ENCODE data around the gene DCN.

Gene DCN

DNA sequence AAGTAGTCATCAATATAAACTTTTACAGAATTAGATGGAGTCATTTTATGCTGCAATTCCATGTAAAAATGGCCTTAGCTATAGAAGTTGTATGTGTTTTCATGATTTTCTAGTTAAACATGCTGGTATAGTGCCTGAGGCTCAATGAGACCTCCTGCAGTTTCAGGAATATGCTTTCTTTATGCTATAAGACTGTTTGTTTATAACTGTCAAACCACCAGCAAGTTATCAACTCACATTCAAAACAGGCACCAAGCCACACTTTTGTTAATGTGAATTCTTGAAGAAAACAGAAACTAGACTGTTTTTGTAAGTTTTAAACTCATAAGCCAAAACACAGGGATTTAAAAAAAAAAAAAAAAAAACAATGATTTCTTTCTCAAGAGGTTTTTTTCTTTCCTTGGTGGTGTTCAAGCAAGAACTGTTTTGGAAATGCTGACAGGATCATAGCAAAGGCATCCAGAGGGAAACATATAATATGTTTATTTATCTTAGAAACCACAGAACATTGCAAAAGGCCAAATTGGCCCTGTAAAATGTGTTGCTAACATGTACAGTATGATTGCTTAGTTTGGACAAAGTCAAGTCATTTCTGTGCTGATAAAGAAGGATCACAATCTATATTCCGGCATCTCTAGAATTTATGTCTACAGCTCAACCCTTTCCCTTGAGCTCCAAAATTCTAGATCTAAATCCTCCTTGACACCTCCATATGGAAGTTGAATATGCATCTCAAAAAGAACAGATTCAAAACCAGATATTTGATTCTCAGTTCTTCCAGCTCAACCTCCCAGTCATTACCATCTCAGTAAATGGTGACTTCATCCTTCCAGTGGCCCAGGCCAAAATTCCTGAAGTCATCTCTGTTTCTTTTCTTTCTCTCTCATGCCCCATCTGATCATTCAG, 42.3 kb downstream of the DCN start:
- H3K4me1 ChIP-seq (ENCODE audit: control insufficient read depth, insufficient read depth, low read depth, low read length) = peaks cover 2% of the 10 kb centered on the region
- no peaks in the 10 kb centered on the region for H3K9me3 ChIP-seq (ENCODE audit: control insufficient read depth, low read length)
- peak overlapping the region; percentile 88 for H3K9ac ChIP-seq (ENCODE audit: low read length)
- H2BK120ac ChIP-seq (ENCODE audit: low read depth, low read length) = peak overlapping the region; percentile 95
- H3K4ac ChIP-seq (ENCODE audit: low read depth in 1 of 2, low read length in 2 of 2) = peak overlapping the region in 1 of 2 experiments; percentile 51
- WGBS = 4% methylated on average over 1 of the region's 1 CpG
- no peak overlapping the region for H3K4me2 ChIP-seq (ENCODE audit: low read length, poor library complexity, severe bottlenecking)
- H3K27me3 ChIP-seq (ENCODE audit: control insufficient read depth in 1 of 2, insufficient read depth in 1 of 2, low read length in 2 of 2) = no peaks in the 10 kb centered on the region
- H3K4me3 ChIP-seq (ENCODE audit: insufficient read depth in 1 of 2, low read depth in 1 of 2, low read length in 2 of 2) = peak overlapping the region in 1 of 2 experiments; percentile 6
- peaks cover 0 to 16% of the 10 kb centered on the region in 2 experiments for H3K36me3 ChIP-seq (ENCODE audit: control insufficient read depth in 1 of 2, insufficient read depth in 2 of 2, low read depth in 1 of 2, low read length in 2 of 2)
- no peak overlapping the region for H2AFZ ChIP-seq (ENCODE audit: low read depth, low read length)
- peak; percentile 95 for DNase-seq
- H4K91ac ChIP-seq (ENCODE audit: low read length) = no peak overlapping the region
- no peak overlapping the region for H2BK5ac ChIP-seq (ENCODE audit: low read depth, low read length, poor library complexity, severe bottlenecking)
- H2BK12ac ChIP-seq (ENCODE audit: low read length in 2 of 2) = peak overlapping the region in 1 of 2 experiments; percentile 98
- no peak overlapping the region for H2AK5ac ChIP-seq (ENCODE audit: low read length, severe bottlenecking)
- no peak overlapping the region for H2BK15ac ChIP-seq (ENCODE audit: low read depth, poor library complexity, severe bottlenecking)
- H4K8ac ChIP-seq (ENCODE audit: low read length) = no peak overlapping the region
- H3K18ac ChIP-seq (ENCODE audit: low read depth in 1 of 2, low read length in 2 of 2) = peak overlapping the region in 1 of 2 experiments; percentile 99
- no peaks in the 10 kb centered on the region for H3K79me1 ChIP-seq (replicated peaks; ENCODE audit: low read length, poor library complexity, severe bottlenecking)
- H3K14ac ChIP-seq (ENCODE audit: low read length in 2 of 2) = no peak overlapping the region
- no peak overlapping the region for H3K23ac ChIP-seq (ENCODE audit: low read length in 2 of 2)
- peak overlapping the region; percentile 38 for H3K27ac ChIP-seq (ENCODE audit: low read length, poor library complexity, severe bottlenecking)

DNA sequence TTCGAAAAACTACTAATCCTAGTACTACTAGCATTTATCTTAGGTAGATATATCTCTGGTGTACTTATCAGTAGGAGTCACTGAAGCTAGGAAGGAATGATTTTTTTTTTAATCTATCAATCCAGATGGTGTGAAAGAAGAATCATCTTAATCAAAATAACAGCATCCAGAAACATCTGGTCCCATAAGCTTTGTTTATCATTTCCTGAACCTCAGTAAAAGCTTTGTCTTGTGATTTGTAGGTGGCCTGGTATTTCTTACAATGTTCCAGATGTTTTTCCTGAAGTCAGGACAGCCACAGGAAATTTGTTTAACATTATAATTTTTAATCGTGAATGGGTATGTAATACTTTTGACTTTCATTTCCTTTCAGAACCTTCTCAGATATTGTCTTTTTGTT, 43.3 kb downstream of the DCN start:
- Histone ChIP-seq H3K4ac (ENCODE audit: low read depth in 1 of 2, low read length in 2 of 2) (no peak overlapping the region), H3K79me1 (replicated peaks; ENCODE audit: low read length, poor library complexity, severe bottlenecking) (no peaks in the 10 kb centered on the region), H3K27ac (ENCODE audit: low read length, poor library complexity, severe bottlenecking) (no peak overlapping the region), H2BK120ac (ENCODE audit: low read depth, low read length) (no peak overlapping the region), H2BK12ac (ENCODE audit: low read length in 2 of 2) (no peak overlapping the region), H3K4me3 (ENCODE audit: insufficient read depth in 1 of 2, low read depth in 1 of 2, low read length in 2 of 2) (peak overlapping the region in 1 of 2 experiments; percentile 5), H3K9ac (ENCODE audit: low read length) (peak overlapping the region; percentile 88), H3K4me2 (ENCODE audit: low read length, poor library complexity, severe bottlenecking) (no peak overlapping the region), H3K9me3 (ENCODE audit: control insufficient read depth, low read length) (no peaks in the 10 kb centered on the region), H3K14ac (ENCODE audit: low read length in 2 of 2) (no peak overlapping the region), H3K18ac (ENCODE audit: low read depth in 1 of 2, low read length in 2 of 2) (no peak overlapping the region), H4K8ac (ENCODE audit: low read length) (no peak overlapping the region), H2AK5ac (ENCODE audit: low read length, severe bottlenecking) (no peak overlapping the region), H3K27me3 (ENCODE audit: control insufficient read depth in 1 of 2, insufficient read depth in 1 of 2, low read length in 2 of 2) (no peaks in the 10 kb centered on the region), H4K91ac (ENCODE audit: low read length) (no peak overlapping the region), H2AFZ (ENCODE audit: low read depth, low read length) (no peak overlapping the region), H3K4me1 (ENCODE audit: control insufficient read depth, insufficient read depth, low read depth, low read length) (peaks cover 2% of the 10 kb centered on the region), H3K23ac (ENCODE audit: low read length in 2 of 2) (no peak overlapping the region), H3K36me3 (ENCODE audit: control insufficient read depth in 1 of 2, insufficient read depth in 2 of 2, low read depth in 1 of 2, low read length in 2 of 2) (peaks cover 0 to 6% of the 10 kb centered on the region in 2 experiments), H2BK5ac (ENCODE audit: low read depth, low read length, poor library complexity, severe bottlenecking) (no peak overlapping the region), H2BK15ac (ENCODE audit: low read depth, poor library complexity, severe bottlenecking) (no peak overlapping the region)
- no CpG with 5 or more reads among the region's 2 CpGs for WGBS
- DNase-seq = peak; percentile 42

GRCh38 chr12:91138337-91138920, 44.2 kb downstream of the DCN start:
- H3K9me3 ChIP-seq (ENCODE audit: control insufficient read depth, low read length) = no peaks in the 10 kb centered on the region
- no peaks in the 10 kb centered on the region for H3K79me1 ChIP-seq (replicated peaks; ENCODE audit: low read length, poor library complexity, severe bottlenecking)
- peak overlapping the region; percentile 73 for H4K91ac ChIP-seq (ENCODE audit: low read length)

GRCh38 chr12:91133871-91134270, 48.7 kb downstream of the DCN start:
- Histone ChIP-seq H3K36me3 (ENCODE audit: control insufficient read depth in 1 of 2, insufficient read depth in 2 of 2, low read depth in 1 of 2, low read length in 2 of 2) (no peaks in the 10 kb centered on the region), H2BK15ac (ENCODE audit: low read depth, poor library complexity, severe bottlenecking) (no peak overlapping the region), H3K9ac (ENCODE audit: low read length) (no peak overlapping the region), H4K91ac (ENCODE audit: low read length) (no peak overlapping the region), H2AFZ (ENCODE audit: low read depth, low read length) (no peak overlapping the region), H3K9me3 (ENCODE audit: control insufficient read depth, low read length) (no peaks in the 10 kb centered on the region), H2AK5ac (ENCODE audit: low read length, severe bottlenecking) (no peak overlapping the region), H3K23ac (ENCODE audit: low read length in 2 of 2) (no peak overlapping the region), H3K4me1 (ENCODE audit: control insufficient read depth, insufficient read depth, low read depth, low read length) (peaks cover 3% of the 10 kb centered on the region), H2BK5ac (ENCODE audit: low read depth, low read length, poor library complexity, severe bottlenecking) (no peak overlapping the region), H3K4ac (ENCODE audit: low read depth in 1 of 2, low read length in 2 of 2) (no peak overlapping the region), H3K4me3 (ENCODE audit: insufficient read depth in 1 of 2, low read depth in 1 of 2, low read length in 2 of 2) (no peak overlapping the region), H2BK120ac (ENCODE audit: low read depth, low read length) (no peak overlapping the region), H3K27me3 (ENCODE audit: control insufficient read depth in 1 of 2, insufficient read depth in 1 of 2, low read length in 2 of 2) (no peaks in the 10 kb centered on the region), H4K8ac (ENCODE audit: low read length) (no peak overlapping the region), H3K4me2 (ENCODE audit: low read length, poor library complexity, severe bottlenecking) (no peak overlapping the region), H2BK12ac (ENCODE audit: low read length in 2 of 2) (peak overlapping the region in 1 of 2 experiments; percentile 87), H3K18ac (ENCODE audit: low read depth in 1 of 2, low read length in 2 of 2) (peak overlapping the region in 1 of 2 experiments; percentile 77), H3K27ac (ENCODE audit: low read length, poor library complexity, severe bottlenecking) (no peak overlapping the region), H3K14ac (ENCODE audit: low read length in 2 of 2) (no peak overlapping the region), H3K79me1 (replicated peaks; ENCODE audit: low read length, poor library complexity, severe bottlenecking) (no peaks in the 10 kb centered on the region)
- no CpG with 5 or more reads among the region's 1 CpG for WGBS
- DNase-seq = peak; percentile 77

More at GRCh38 chr12:91138337-91138920, 44.2 kb downstream of the DCN start:
- Histone ChIP-seq H3K27me3 (ENCODE audit: control insufficient read depth in 1 of 2, insufficient read depth in 1 of 2, low read length in 2 of 2) (no peaks in the 10 kb centered on the region), H3K4ac (ENCODE audit: low read depth in 1 of 2, low read length in 2 of 2) (peak overlapping the region; percentile 81 to 83), H3K23ac (ENCODE audit: low read length in 2 of 2) (no peak overlapping the region), H2BK12ac (ENCODE audit: low read length in 2 of 2) (peak overlapping the region; percentile 92 to 95), H2AFZ (ENCODE audit: low read depth, low read length) (no peak overlapping the region), H2BK5ac (ENCODE audit: low read depth, low read length, poor library complexity, severe bottlenecking) (no peak overlapping the region), H3K9ac (ENCODE audit: low read length) (peak overlapping the region; percentile 88), H3K36me3 (ENCODE audit: control insufficient read depth in 1 of 2, insufficient read depth in 2 of 2, low read depth in 1 of 2, low read length in 2 of 2) (no peaks in the 10 kb centered on the region), H2AK5ac (ENCODE audit: low read length, severe bottlenecking) (no peak overlapping the region), H4K8ac (ENCODE audit: low read length) (peak overlapping the region; percentile 59), H3K14ac (ENCODE audit: low read length in 2 of 2) (no peak overlapping the region), H3K4me2 (ENCODE audit: low read length, poor library complexity, severe bottlenecking) (no peak overlapping the region), H3K18ac (ENCODE audit: low read depth in 1 of 2, low read length in 2 of 2) (peak overlapping the region; percentile 75 to 98), H2BK15ac (ENCODE audit: low read depth, poor library complexity, severe bottlenecking) (peak overlapping the region; percentile 93), H2BK120ac (ENCODE audit: low read depth, low read length) (peak overlapping the region; percentile 69), H3K4me3 (ENCODE audit: insufficient read depth in 1 of 2, low read depth in 1 of 2, low read length in 2 of 2) (peak overlapping the region in 1 of 2 experiments; percentile 5), H3K4me1 (ENCODE audit: control insufficient read depth, insufficient read depth, low read depth, low read length) (peaks cover 2% of the 10 kb centered on the region), H3K27ac (ENCODE audit: low read length, poor library complexity, severe bottlenecking) (no peak overlapping the region)
- 14% methylated on average over 1 of the region's 1 CpG for WGBS
- DNase-seq = peak; percentile 33
